Endothelial cell of umbilical vein (primary cell): ENCODE results near the gene SNX18. TPM values are rescaled to one million over a fixed set of nuclear protein-coding genes. Genes with fewer than 3 reads are reported as not detected.

ENCODE experiments used
- BruUV-seq: library from RNA; stranded (reverse); fragments of 400-500 nt; replicated peaks from 2 replicates; lab custom pipeline; 2021; lab: Mats Ljungman, UMichigan
- CTCF ChIA-PET: fragments of 300-600, 350-600 bp; sonication (Branson Sonifier 250); formaldehyde crosslinking; loops from one replicate; lab custom pipeline; 2021; ENCODE audit warnings: antibody characterized with exemption, inconsistent platforms; lab: Charles Lee
- POLR2A ChIA-PET: fragments of 300-600, 350-600 bp; sonication (Branson Sonifier 250); formaldehyde crosslinking; loops from one replicate; lab custom pipeline; 2021; ENCODE audit warnings: antibody characterized with exemption, inconsistent platforms; lab: Charles Lee
- DNase-seq: peaks from one replicate; pipeline ENCODE4 v3.0.0-alpha.2; 2011; ENCODE audit warnings: low read depth, low spot score
- FAIRE-seq: peaks from 2 replicates; lab custom pipeline; 2011; peaks lifted over from hg19 to GRCh38; lab: Jason Lieb, UNC
- H2AFZ ChIP-seq: 2 replicates; pipeline ENCODE4 v1.6.0; 2012; ENCODE audit warnings: low read depth, low read length, control low read depth, inconsistent platforms
- H3K27ac ChIP-seq: 2 replicates; pipeline ENCODE4 v1.5.1; 2011; ENCODE audit warnings: low read depth, mild to moderate bottlenecking, control low read depth, low read length, moderate library complexity; ENCODE audit not compliant: insufficient read depth
- H3K27me3 ChIP-seq, 2 experiments: 2 replicates each; pipeline versions ENCODE4 v1.6.0 to v1.6.1; 2011; ENCODE audit warnings: low read length in 2 of 2, mixed read lengths in 1 of 2; ENCODE audit not compliant: control insufficient read depth in 2 of 2, insufficient read depth in 2 of 2
- H3K36me3 ChIP-seq, 2 experiments: 2 replicates in 1 of 2; 3 replicates in 1 of 2; pipeline ENCODE4 v1.5.1; 2011; ENCODE audit warnings: low read length in 2 of 2, mild to moderate bottlenecking in 1 of 2, moderate library complexity in 1 of 2; ENCODE audit not compliant: control insufficient read depth in 2 of 2, insufficient read depth in 2 of 2; ENCODE audit errors: extremely low read depth in 1 of 2
- H3K4me1 ChIP-seq: 3 replicates; pipeline ENCODE4 v1.5.1; 2011; ENCODE audit warnings: mild to moderate bottlenecking, low read length; ENCODE audit not compliant: control insufficient read depth, insufficient read depth; ENCODE audit errors: extremely low read depth
- H3K4me2 ChIP-seq: 2 replicates; pipeline ENCODE4 v1.6.1; 2011; ENCODE audit warnings: low read length, control low read depth, mixed read lengths; ENCODE audit not compliant: insufficient read depth
- H3K4me3 ChIP-seq, 3 experiments: fragments of 200-600 bp in 1 of 3; sonication (generic), shearing (Covaris generic) in 1 of 3; replicated peaks in 1 of 3; 2 replicates each; pipeline ENCODE4 v1.5.1; 2011 to 2016; ENCODE audit warnings: control low read depth in 3 of 3, low read length in 3 of 3, mild to moderate bottlenecking in 2 of 3, inconsistent platforms in 1 of 3, low read depth in 1 of 3, moderate library complexity in 1 of 3; ENCODE audit not compliant: insufficient read depth in 1 of 3
- H3K79me2 ChIP-seq: 2 replicates; pipeline ENCODE4 v1.6.0; 2012; ENCODE audit warnings: low read length, inconsistent platforms; ENCODE audit not compliant: control insufficient read depth, insufficient read depth
- H3K9ac ChIP-seq: replicated peaks from 2 replicates; pipeline ENCODE3; 2011; ENCODE audit warnings: low read length, control low read depth; ENCODE audit not compliant: insufficient read depth; ENCODE audit errors: extremely low read depth
- H3K9me1 ChIP-seq: replicated peaks from 3 replicates; pipeline ENCODE4 v1.6.0; 2011; ENCODE audit warnings: mild to moderate bottlenecking, low read length; ENCODE audit not compliant: control insufficient read depth, insufficient read depth; ENCODE audit errors: extremely low read depth
- H3K9me3 ChIP-seq: replicated peaks from 2 replicates; pipeline ENCODE4 v1.5.1; 2012; ENCODE audit warnings: low read length, inconsistent platforms; ENCODE audit not compliant: control insufficient read depth, insufficient read depth
- H4K20me1 ChIP-seq: replicated peaks from 2 replicates; pipeline ENCODE3; 2011; ENCODE audit warnings: mild to moderate bottlenecking, low read length; ENCODE audit not compliant: control insufficient read depth, insufficient read depth; ENCODE audit errors: extremely low read depth
- CTCF ChIP-seq, 2 donors: IDR thresholded peaks; 1 replicate in 1 of 2; 2 replicates in 1 of 2; pipeline ENCODE4 v1.5.1; 2011; ENCODE audit warnings: low read length in 2 of 2, mild to moderate bottlenecking in 2 of 2, moderate library complexity in 2 of 2, control low read depth in 1 of 2, inconsistent platforms in 1 of 2, low read depth in 1 of 2; ENCODE audit not compliant: insufficient read depth in 1 of 2; ENCODE audit errors: extremely low read depth in 1 of 2
- EZH2 ChIP-seq: IDR thresholded peaks from 2 replicates; pipeline ENCODE4 v1.6.1; 2012; ENCODE audit warnings: borderline replicate concordance, low read depth, mild to moderate bottlenecking, moderate library complexity, low read length, inconsistent platforms; ENCODE audit not compliant: severe bottlenecking
- FOS ChIP-seq: IDR thresholded peaks from 2 replicates; pipeline ENCODE4 v1.6.1; 2011; ENCODE audit warnings: mild to moderate bottlenecking, low read length, moderate library complexity, borderline replicate concordance; ENCODE audit not compliant: insufficient read depth
- GATA2 ChIP-seq: IDR thresholded peaks from 2 replicates; pipeline ENCODE4 v1.7.0; 2011; ENCODE audit warnings: low read depth, mild to moderate bottlenecking, moderate library complexity, mixed read lengths, low read length; ENCODE audit not compliant: insufficient read length, insufficient read depth
- JUN ChIP-seq: IDR thresholded peaks from 2 replicates; pipeline ENCODE4 v1.6.1; 2011; ENCODE audit warnings: borderline replicate concordance, low read depth; ENCODE audit not compliant: insufficient read length, insufficient read depth
- MAX ChIP-seq: IDR thresholded peaks from 2 replicates; pipeline ENCODE4 v1.6.1; 2011; ENCODE audit not compliant: insufficient read depth, insufficient read length
- MYC ChIP-seq: IDR thresholded peaks from one replicate; pipeline ENCODE4 v1.6.1; 2011; ENCODE audit warnings: mild to moderate bottlenecking, low read depth, low read length
- POLR2A ChIP-seq: IDR thresholded peaks from 2 replicates; pipeline ENCODE4 v1.6.1; 2012; ENCODE audit warnings: low read depth, mild to moderate bottlenecking, control low read depth, low read length
- POLR2AphosphoS5 ChIP-seq: IDR thresholded peaks from 2 replicates; pipeline ENCODE4 v1.6.1; 2012; ENCODE audit warnings: low read depth, mild to moderate bottlenecking, control low read depth, low read length, moderate library complexity; ENCODE audit not compliant: insufficient read depth
- dilution Hi-C: fragments of 300-500 bp; cut with MboI; formaldehyde crosslinking; loops from one replicate; pipeline ENCODE4 v1.15.0; 2019; ENCODE audit warnings: low sequenced_read_pairs; ENCODE audit not compliant: extremely low pct_ligation_motif_present
- intact Hi-C: fragments of 100-400 bp; cut with micrococcal nuclease; formaldehyde crosslinking; loops from one replicate; pipeline ENCODE4 v1.10.0; 2022
- polyA plus RNA-seq, 4 experiments: library from polyadenylated mRNA; depleted of rRNA in 3 of 4; stranded (reverse) in 3 of 4; unstranded in 1 of 4; fragments of >200 nt; gene quantifications; 2 replicates each; pipeline versions ENCODE4 v1.2.1 to v1.2.3, GENCODE V29; 2011 to 2012; ENCODE audit warnings: missing spikeins in 1 of 4
- total RNA-seq: library from RNA; stranded (reverse); gene quantifications from 2 replicates; pipeline ENCODE4 v1.2.3, GENCODE V29; 2021

The SNX18 gene
- total and polyA plus RNA-seq, 2 donors (not counting 3 experiments of a cell fraction or from before 2014, with no cell fraction given), result 11.8 to 25.3 TPM

GRCh38 chr5:54492178-54492577, 25.4 kb upstream of the SNX18 start:
- ChIA-PET POLR2A (no interaction called here), CTCF (interaction anchor here (5.7 to 6.8 kb wide), 3 partner anchors 51 to 375 kb away, joined by 49 to 100 read pairs (median 65); no protein-coding TSS in a partner anchor)
- DNase-seq (no peak), FAIRE-seq (peak; percentile 63)
- Histone ChIP-seq H3K4me2 (no peak overlapping the region), H3K4me3 (no peak overlapping the region), H3K27me3 (peaks cover 3 to 19% of the 10 kb centered on the region in 2 experiments), H3K9me3 (no peaks in the 10 kb centered on the region), H3K9ac (no peak overlapping the region), H3K79me2 (no peaks in the 10 kb centered on the region), H2AFZ (no peak overlapping the region), H4K20me1 (no peaks in the 10 kb centered on the region), H3K4me1 (no peaks in the 10 kb centered on the region), H3K9me1 (no peaks in the 10 kb centered on the region), H3K27ac (no peak overlapping the region), H3K36me3 (no peaks in the 10 kb centered on the region)
- BruUV-seq, result no TSS peak
- dilution Hi-C loops, result no loop called here
- intact Hi-C loops, result no loop called here
- TF ChIP-seq MAX (no peak), MYC (no peak), POLR2AphosphoS5 (no peak), POLR2A (no peak), CTCF (IDR thresholded peaks at IDR 0.05; ENCODE audit: extremely low read depth in 1 of 2, insufficient read depth in 1 of 2, low read depth in 1 of 2, low read length in 2 of 2) (no peak), JUN (no peak), FOS (no peak), GATA2 (no peak), EZH2 (no peak)
